Glutamatergic neuron (in vitro differentiated cells): ENCODE results near the gene EPHA10. TPM values are rescaled to one million over a fixed set of nuclear protein-coding genes. Genes with fewer than 3 reads are reported as not detected.

Experiments used
- DNase-seq: peaks from one replicate; pipeline ENCODE4 v3.0.0; 2022
- H3K27ac Mint-ChIP-seq: one replicate; pipeline ENCODE4 v1.8.0; 2020; ENCODE audit warnings: mild to moderate bottlenecking, mixed read lengths, inconsistent platforms; ENCODE audit not compliant: unreplicated experiment
- H3K27me3 Mint-ChIP-seq: one replicate; pipeline ENCODE4 v1.8.0; 2020; ENCODE audit warnings: mild to moderate bottlenecking, moderate library complexity, mixed read lengths, inconsistent platforms; ENCODE audit not compliant: unreplicated experiment
- H3K36me3 Mint-ChIP-seq: one replicate; pipeline ENCODE4 v1.8.0; 2020; ENCODE audit warnings: mild to moderate bottlenecking, mixed read lengths, inconsistent platforms; ENCODE audit not compliant: unreplicated experiment
- H3K4me1 Mint-ChIP-seq: one replicate; pipeline ENCODE4 v1.8.0; 2020; ENCODE audit warnings: mild to moderate bottlenecking, low read depth, mixed read lengths, inconsistent platforms; ENCODE audit not compliant: unreplicated experiment
- H3K4me3 Mint-ChIP-seq: one replicate; pipeline ENCODE4 v1.8.0; 2020; ENCODE audit warnings: mild to moderate bottlenecking, mixed read lengths, inconsistent platforms; ENCODE audit not compliant: unreplicated experiment
- H3K9me3 Mint-ChIP-seq: one replicate; pipeline ENCODE4 v1.8.0; 2020; ENCODE audit warnings: mild to moderate bottlenecking, moderate library complexity, mixed read lengths, inconsistent platforms; ENCODE audit not compliant: unreplicated experiment
- CTCF ChIP-seq: fragments of 200-600 bp; sonication (generic); IDR thresholded peaks from one replicate; pipeline ENCODE4 v1.5.0; 2021; ENCODE audit not compliant: partially characterized antibody, unreplicated experiment
- total RNA-seq: library from RNA; stranded (reverse); fragmentation: NEBNext Ultra II Directional; extraction: Animal tissue kit (Norgen Biotek cat#: 25700); gene quantifications from one replicate; pipeline ENCODE4 v1.2.1, GENCODE V29; 2021; ENCODE audit not compliant: unreplicated experiment

Gene EPHA10
- total RNA-seq, 1 donor from 2014 or later, result 4.8 TPM

- Mint-ChIP-seq H3K9me3 (peaks cover 6% of the 10 kb centered on the region), H3K27ac (no peak overlapping the region), H3K4me3 (peak overlapping the region; percentile 61), H3K4me1 (no peaks in the 10 kb centered on the region), H3K27me3 (peaks cover 15% of the 10 kb centered on the region), H3K36me3 (no peaks in the 10 kb centered on the region)
- no peak for DNase-seq
- no peak for TF ChIP-seq CTCF
These were observed 11.2 kb downstream of the EPHA10 start for GRCh38 chr1:37753473-37754321.

DNA sequence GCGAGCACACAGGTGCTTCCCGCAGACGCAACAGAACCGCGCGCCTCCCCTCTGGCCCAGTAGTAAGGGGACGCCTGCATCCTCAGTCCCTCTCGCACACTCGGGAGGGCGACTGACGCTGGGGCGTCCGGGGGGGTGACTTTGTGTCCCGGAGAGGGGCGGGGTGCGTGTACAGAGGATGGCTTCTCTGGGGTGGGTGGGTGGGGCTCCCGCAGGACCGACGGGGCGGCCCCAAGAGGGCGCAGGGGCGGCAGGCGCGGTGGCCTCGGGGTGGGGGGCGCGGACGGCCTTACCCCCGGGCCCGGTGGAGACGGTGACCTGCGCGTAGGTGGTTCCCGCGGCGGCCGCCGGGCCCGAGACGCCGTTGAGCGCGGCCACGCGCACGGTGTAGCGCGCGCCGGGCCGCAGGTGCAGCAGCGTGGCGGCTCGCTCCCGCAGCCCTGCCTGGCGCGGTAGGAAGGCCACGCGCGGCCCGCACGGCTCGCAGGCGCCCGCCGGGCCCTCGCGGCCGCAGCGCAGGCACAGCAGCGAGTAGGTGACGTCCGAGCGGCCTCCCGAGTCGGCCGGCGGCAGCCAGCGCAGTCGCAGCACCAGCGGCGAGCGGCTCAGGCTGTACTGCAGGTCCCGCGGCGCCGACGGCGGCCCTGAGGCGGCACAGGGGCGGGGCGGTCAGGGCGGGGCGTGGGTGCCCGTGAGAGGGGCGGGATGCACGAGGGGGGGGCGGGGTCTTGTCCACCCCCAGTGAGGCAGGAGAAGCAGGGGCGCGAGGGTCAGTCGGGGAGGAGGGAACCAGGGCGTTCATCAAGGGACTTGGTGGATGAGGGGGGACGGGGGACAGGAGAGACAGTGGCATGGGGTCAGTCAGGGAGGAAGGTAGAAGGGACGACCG, 12.1 kb downstream of the EPHA10 start:
- peak; percentile 82 for DNase-seq
- Mint-ChIP-seq H3K9me3 (peaks cover 6% of the 10 kb centered on the region), H3K27me3 (peaks cover 15% of the 10 kb centered on the region), H3K4me1 (no peaks in the 10 kb centered on the region), H3K27ac (no peak overlapping the region), H3K36me3 (no peaks in the 10 kb centered on the region), H3K4me3 (peak overlapping the region; percentile 76)
- no peak for TF ChIP-seq CTCF

DNA sequence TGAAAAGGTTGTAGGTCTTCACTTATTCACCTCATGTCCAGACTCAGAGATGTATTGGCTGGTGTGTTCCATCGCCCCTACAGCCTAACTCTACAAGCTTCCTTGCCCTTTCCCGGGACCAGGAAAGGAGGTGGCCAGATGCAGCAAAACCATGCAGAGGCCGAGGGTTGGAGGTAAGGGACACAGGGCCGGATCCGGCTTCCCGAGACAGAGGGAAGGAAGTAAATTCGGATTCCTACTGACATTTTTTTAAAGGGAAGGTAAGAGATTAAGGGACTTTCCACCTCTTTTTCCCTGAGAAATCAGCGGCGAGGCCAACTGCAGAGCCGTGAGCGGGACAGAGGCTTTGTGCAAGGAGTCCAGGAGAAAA, 12.7 kb downstream of the EPHA10 start:
- DNase-seq, result no peak
- peaks cover 6% of the 10 kb centered on the region for H3K9me3 Mint-ChIP-seq
- H3K36me3 Mint-ChIP-seq, result no peaks in the 10 kb centered on the region
- H3K27ac Mint-ChIP-seq, result no peak overlapping the region
- H3K4me3 Mint-ChIP-seq, result peak overlapping the region; percentile 76
- no peaks in the 10 kb centered on the region for H3K4me1 Mint-ChIP-seq
- peaks cover 15% of the 10 kb centered on the region for H3K27me3 Mint-ChIP-seq
- no peak for TF ChIP-seq CTCF

DNA sequence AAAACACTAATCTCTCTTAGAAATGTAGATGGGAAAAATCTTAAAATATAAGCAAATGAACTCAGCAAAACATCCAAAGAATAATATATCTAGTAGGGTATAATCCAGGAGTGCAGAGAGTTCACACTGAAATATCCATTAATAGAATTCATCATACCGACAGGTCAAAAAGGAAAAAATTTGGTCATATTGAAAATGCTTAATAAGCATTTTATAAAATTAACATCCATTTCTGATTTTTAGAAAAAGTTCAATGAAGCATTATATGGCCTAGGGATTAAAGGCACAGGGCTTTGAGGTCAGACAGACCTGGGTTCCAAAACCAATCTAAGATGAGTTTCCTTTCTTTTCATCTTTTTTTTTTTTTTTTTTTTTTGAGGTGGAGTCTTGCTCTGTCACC, 16.4 kb downstream of the EPHA10 start:
- Mint-ChIP-seq H3K27ac (no peak overlapping the region), H3K4me1 (no peaks in the 10 kb centered on the region), H3K9me3 (peaks cover 6% of the 10 kb centered on the region), H3K27me3 (peaks cover 10% of the 10 kb centered on the region), H3K4me3 (no peak overlapping the region), H3K36me3 (no peaks in the 10 kb centered on the region)
- DNase-seq, result no peak
- TF ChIP-seq CTCF, result no peak
